ENCODE results near the gene LBX1. TPM values are rescaled to one million over a fixed set of nuclear protein-coding genes. Genes with fewer than 3 reads are reported as not detected.

Gene LBX1
- total and polyA plus RNA-seq, 3 donors from 2014 or later = 0.12 TPM; not detected in 2

- DNase-seq = no peak
- no peaks in the 10 kb centered on the region for H3K36me3 ChIP-seq (ENCODE audit: low read depth, missing control alignments)
- H3K9me3 ChIP-seq = no peaks in the 10 kb centered on the region
- TF ChIP-seq CTCF (IDR thresholded peaks at IDR 0.05) = no peak
- no peak for TF ChIP-seq POLR2A (IDR thresholded peaks at IDR 0.05)
- peak overlapping the region in 1 of 2 donors; percentile 49 for H3K4me3 ChIP-seq
- H3K4me1 ChIP-seq = peaks cover 12% of the 10 kb centered on the region
- 13 to 26% methylated on average over 4 to 9 of the region's 9 CpGs for WGBS, 2 donors
- H3K27me3 ChIP-seq = peaks cover 9% of the 10 kb centered on the region
- intact Hi-C loops (cut with DNase I; ENCODE audit: low total_unique reads) = no loop called here
- H3K27ac ChIP-seq = no peak overlapping the region
Measured at GRCh38 chr10:101221963-101222531, 7.2 kb downstream of the LBX1 start.

GRCh38 chr10:101221549-101221948, 7.7 kb downstream of the LBX1 start:
- H3K4me1 ChIP-seq = peaks cover 11% of the 10 kb centered on the region
- H3K27ac ChIP-seq = no peak overlapping the region
- intact Hi-C loops (cut with DNase I; ENCODE audit: low total_unique reads) = no loop called here

GRCh38 chr10:101219946-101220451, 9.3 kb downstream of the LBX1 start:
- DNase-seq = no peak
- TF ChIP-seq POLR2A (IDR thresholded peaks at IDR 0.05) (no peak), CTCF (IDR thresholded peaks at IDR 0.05) (no peak)
- Histone ChIP-seq H3K36me3 (ENCODE audit: low read depth, missing control alignments) (no peaks in the 10 kb centered on the region), H3K27me3 (no peaks in the 10 kb centered on the region), H3K4me1 (peaks cover 16% of the 10 kb centered on the region), H3K27ac (no peak overlapping the region), H3K4me3 (no peak overlapping the region), H3K9me3 (no peaks in the 10 kb centered on the region)
- 77 to 80% methylated on average over 3 of the region's 3 CpGs for WGBS, 2 donors
- intact Hi-C loops (cut with DNase I; ENCODE audit: low total_unique reads) = loop anchor here (5.0 to 10.0 kb wide), 2 partner anchors 245 to 347 kb away; no protein-coding TSS in a partner anchor

More at GRCh38 chr10:101221549-101221948, 7.7 kb downstream of the LBX1 start:
- peaks cover 4% of the 10 kb centered on the region for H3K27me3 ChIP-seq
- TF ChIP-seq POLR2A (IDR thresholded peaks at IDR 0.05) (no peak), CTCF (IDR thresholded peaks at IDR 0.05) (no peak)
- 60 to 66% methylated on average over 5 of the region's 5 CpGs for WGBS, 2 donors
- no peaks in the 10 kb centered on the region for H3K9me3 ChIP-seq
- no peak for DNase-seq
- no peaks in the 10 kb centered on the region for H3K36me3 ChIP-seq (ENCODE audit: low read depth, missing control alignments)
- H3K4me3 ChIP-seq = no peak overlapping the region

GRCh38 chr10:101219139-101219945, 9.9 kb downstream of the LBX1 start:
- no peak for DNase-seq
- H3K27me3 ChIP-seq = no peaks in the 10 kb centered on the region
- H3K4me1 ChIP-seq = peaks cover 16% of the 10 kb centered on the region
- 41 to 45% methylated on average over 25 to 26 of the region's 26 CpGs for WGBS, 2 donors
- no peak overlapping the region for H3K4me3 ChIP-seq
- H3K9me3 ChIP-seq = no peaks in the 10 kb centered on the region
- no peaks in the 10 kb centered on the region for H3K36me3 ChIP-seq (ENCODE audit: low read depth, missing control alignments)
- no peak for TF ChIP-seq POLR2A (IDR thresholded peaks at IDR 0.05)
- TF ChIP-seq CTCF (IDR thresholded peaks at IDR 0.05) = no peak
- H3K27ac ChIP-seq = no peak overlapping the region
- intact Hi-C loops (cut with DNase I; ENCODE audit: low total_unique reads) = loop anchor here (5.0 to 10.0 kb wide), 2 partner anchors 245 to 348 kb away; no protein-coding TSS in a partner anchor
